GM23338 (cell line): Measurements from ENCODE around the gene PARG. TPM values are rescaled to one million over a fixed set of nuclear protein-coding genes. Genes with fewer than 3 reads are reported as not detected.

Experiments used
- ATAC-seq: fragments of 200-7000 bp; cut with Tn5 transposase; 3 replicates; pipeline ENCODE4 v1.9.1; 2020
- DNase-seq: peaks from one replicate; pipeline ENCODE4 v3.0.0-alpha.2; 2015; ENCODE audit warnings: low spot score
- H2AFZ ChIP-seq: fragments of 200-600 bp; sonication (generic); 2 replicates; pipeline ENCODE4 v1.8.0; 2016; ENCODE audit warnings: antibody characterized with exemption, mild to moderate bottlenecking, moderate library complexity
- H3F3A ChIP-seq: fragments of 200-600 bp; sonication (generic); replicated peaks from 2 replicates; pipeline ENCODE4 v1.8.0; 2017; ENCODE audit warnings: antibody characterized with exemption, mixed run types, low read depth
- H3K27ac ChIP-seq: fragments of 200-600 bp; sonication (generic); 2 replicates; pipeline ENCODE4 v1.6.1; 2016; ENCODE audit warnings: low read depth
- H3K27me3 ChIP-seq: fragments of 200-600 bp; sonication (generic); 2 replicates; pipeline ENCODE4 v1.8.0; 2016; ENCODE audit warnings: mild to moderate bottlenecking, mixed run types, moderate library complexity; ENCODE audit not compliant: insufficient read depth
- H3K36me3 ChIP-seq: fragments of 200-600 bp; sonication (generic); 2 replicates; pipeline ENCODE4 v1.8.0; 2016; ENCODE audit warnings: mild to moderate bottlenecking; ENCODE audit not compliant: insufficient read depth
- H3K4me1 ChIP-seq: fragments of 200-600 bp; sonication (generic); 2 replicates; pipeline ENCODE4 v1.8.0; 2016; ENCODE audit warnings: mild to moderate bottlenecking, moderate library complexity; ENCODE audit not compliant: insufficient read depth
- H3K4me2 ChIP-seq: fragments of 200-600 bp; sonication (generic); 2 replicates; pipeline ENCODE4 v1.7.1; 2017; ENCODE audit warnings: mixed run types
- H3K4me3 ChIP-seq: fragments of 200-600 bp; sonication (generic); 2 replicates; pipeline ENCODE4 v1.6.1; 2016; ENCODE audit warnings: mixed run types
- H3K79me2 ChIP-seq: fragments of 200-600 bp; sonication (generic); replicated peaks from 2 replicates; pipeline ENCODE4 v1.8.0; 2017; ENCODE audit warnings: mild to moderate bottlenecking; ENCODE audit not compliant: insufficient read depth
- H3K9me2 ChIP-seq: fragments of 200-600 bp; sonication (generic); 2 replicates; pipeline ENCODE4 v1.8.0; 2017; ENCODE audit not compliant: insufficient read depth
- H4K20me1 ChIP-seq: fragments of 200-600 bp; sonication (generic); replicated peaks from 2 replicates; pipeline ENCODE4 v1.8.0; 2017; ENCODE audit warnings: mild to moderate bottlenecking; ENCODE audit not compliant: insufficient read depth
- H3K27ac Mint-ChIP-seq: 2 replicates; pipeline ENCODE4 v1.8.0; 2020; ENCODE audit warnings: inconsistent platforms, mild to moderate bottlenecking, moderate library complexity, mixed read lengths
- H3K27me3 Mint-ChIP-seq: 3 replicates; pipeline ENCODE4 v1.8.0; 2022; ENCODE audit warnings: low read depth, mild to moderate bottlenecking, moderate library complexity, mixed read lengths, inconsistent platforms; ENCODE audit not compliant: insufficient read depth, poor library complexity
- H3K36me3 Mint-ChIP-seq: 3 replicates; pipeline ENCODE4 v1.8.0; 2021; ENCODE audit warnings: low read depth, mild to moderate bottlenecking, inconsistent platforms, moderate library complexity, mixed read lengths
- H3K4me1 Mint-ChIP-seq: 3 replicates; pipeline ENCODE4 v1.8.0; 2020; ENCODE audit warnings: mild to moderate bottlenecking, inconsistent platforms, mixed read lengths
- H3K4me3 Mint-ChIP-seq: 3 replicates; pipeline ENCODE4 v1.8.0; 2021; ENCODE audit warnings: moderate library complexity, mild to moderate bottlenecking, inconsistent platforms, mixed read lengths
- H3K9me3 Mint-ChIP-seq: 3 replicates; pipeline ENCODE4 v1.8.0; 2020; ENCODE audit warnings: moderate library complexity, mild to moderate bottlenecking, inconsistent platforms, mixed read lengths
- CREB1 ChIP-seq: fragments of 250-450 bp; sonication (Bioruptor Pico); IDR thresholded peaks from 2 replicates; pipeline ENCODE4 v1.5.0; 2020; ENCODE audit warnings: low read depth, mild to moderate bottlenecking, moderate library complexity
- ETS1 ChIP-seq: IDR thresholded peaks from 2 replicates; pipeline ENCODE4 v1.6.1; 2016; ENCODE audit warnings: antibody characterized with exemption
- EZH2phosphoT487 ChIP-seq: fragments of 200-600 bp; sonication (generic); IDR thresholded peaks from one replicate; pipeline ENCODE4 v1.8.1; 2018; ENCODE audit warnings: antibody characterized with exemption; ENCODE audit not compliant: unreplicated experiment
- JUNB ChIP-seq: IDR thresholded peaks from one replicate; pipeline ENCODE4 v1.6.1; 2016; ENCODE audit warnings: antibody characterized with exemption; ENCODE audit not compliant: unreplicated experiment
- NANOG ChIP-seq: IDR thresholded peaks from 2 replicates; pipeline ENCODE4 v1.6.1; 2016; ENCODE audit warnings: antibody characterized with exemption, borderline replicate concordance
- REST ChIP-seq: IDR thresholded peaks from one replicate; pipeline ENCODE4 v1.6.1; 2018; ENCODE audit warnings: antibody characterized with exemption; ENCODE audit not compliant: unreplicated experiment
- ZNF462 ChIP-seq: fragments of 250-450 bp; sonication (Bioruptor Pico); IDR thresholded peaks from 2 replicates; pipeline ENCODE4 v1.5.0; 2020; ENCODE audit warnings: mild to moderate bottlenecking, moderate library complexity
- polyA plus RNA-seq: library from polyadenylated mRNA; unstranded; fragments of >200 nt; fragmentation: Nextera tagmentation; extraction: Ambion mirVana; gene quantifications from 2 replicates; pipeline ENCODE4 v1.2.1, GENCODE V29; 2016
- total RNA-seq: library from RNA; depleted of rRNA; stranded (reverse); fragments of >200 nt; shearing (Covaris generic); gene quantifications from 2 replicates; pipeline ENCODE4 v1.2.3, GENCODE V29; 2014

The PARG gene
- total and polyA plus RNA-seq, 2 experiments from 2014 or later, result 19.1 to 63.8 TPM

GRCh38 chr10:49817845-49818244, 124.0 kb downstream of the PARG start (continued):
- TF ChIP-seq ZNF462 (CRISPR knock-in tag) (no peak), REST (no peak), JUNB (no peak), CREB1 (CRISPR knock-in tag) (no peak), EZH2phosphoT487 (no peak), NANOG (no peak)

GRCh38 chr10:49803988-49804387, 137.8 kb downstream of the PARG start:
- peaks cover 6% of the 10 kb centered on the region for H3K36me3 Mint-ChIP-seq
- H3K4me1 Mint-ChIP-seq, result no peaks in the 10 kb centered on the region
- Histone ChIP-seq H3K79me2 (no peaks in the 10 kb centered on the region), H3K4me3 (no peak overlapping the region), H3K9me2 (no peaks in the 10 kb centered on the region), H3K36me3 (no peaks in the 10 kb centered on the region), H3K4me1 (no peaks in the 10 kb centered on the region), H3K27ac (no peak overlapping the region), H3F3A (no peaks in the 10 kb centered on the region), H4K20me1 (no peaks in the 10 kb centered on the region), H3K4me2 (no peak overlapping the region), H3K27me3 (no peaks in the 10 kb centered on the region), H2AFZ (no peak overlapping the region; the same call in 1 of the 2 replicates)
- H3K9me3 Mint-ChIP-seq, result peaks cover 12% of the 10 kb centered on the region
- peaks cover 5% of the 10 kb centered on the region for H3K27me3 Mint-ChIP-seq
- DNase-seq (no peak), ATAC-seq (no peak)
- H3K4me3 Mint-ChIP-seq, result no peak overlapping the region
- H3K27ac Mint-ChIP-seq, result no peak overlapping the region
- TF ChIP-seq ETS1, result no peak
- no peak for TF ChIP-seq REST
